Activated naive CD8-positive, alpha-beta T cell treated with anti-CD3 and anti-CD28 coated beads, Interleukin-2, amount 50 U/mL, for 16 hours (primary cell): ENCODE measurements around the gene ALG10B.

ENCODE experiments used
- DNase-seq: peaks from one replicate; pipeline ENCODE4 v3.0.0-alpha.2; 2020; ENCODE audit warnings: low read depth, low spot score

Gene ALG10B

GRCh38 chr12:38374751-38375150, 58.2 kb downstream of the ALG10B start:
- DNase-seq: no peak
